Activated CD8-positive, alpha-beta memory T cell treated with anti-CD3 and anti-CD28 coated beads for 36 hours (primary cell): Measurements from ENCODE around the gene CYP2A13. TPM values are rescaled to one million over a fixed set of nuclear protein-coding genes. Genes with fewer than 3 reads are reported as not detected.

Experiments
- total RNA-seq, 2 experiments: library from RNA; stranded (reverse); gene quantifications; one replicate each; pipeline ENCODE4 v1.2.3, GENCODE V29; 2021

The CYP2A13 gene
- total RNA-seq, 2 experiments from 2014 or later: not detected

Other genes with a start within 250 kb of the CYP2A13 start
- not detected for gene CYP2A6, start 238.0 kb upstream of the CYP2A13 start, total RNA-seq
- not detected for gene CYP2A7, start 206.2 kb upstream of the CYP2A13 start, total RNA-seq
- not detected for gene CYP2B6, start 97.2 kb upstream of the CYP2A13 start, total RNA-seq
- gene CYP2F1, start 26.0 kb downstream of the CYP2A13 start, total RNA-seq: not detected
- not detected for gene CYP2S1, start 104.8 kb downstream of the CYP2A13 start, total RNA-seq
- under 1 TPM; 0.08 to 0.21 TPM for gene AXL, start 130.8 kb downstream of the CYP2A13 start, total RNA-seq
- 100 to 1,000 TPM; 258 to 262 TPM for gene HNRNPUL1, start 175.9 kb downstream of the CYP2A13 start, total RNA-seq
- gene CCDC97, start 221.7 kb downstream of the CYP2A13 start, total RNA-seq: 10 to 100 TPM; 22.9 to 25.1 TPM